PC-3 (cell line): ENCODE results near the gene GSTO1. TPM values are rescaled to one million over a fixed set of nuclear protein-coding genes. Genes with fewer than 3 reads are reported as not detected.

ENCODE experiments used
- ATAC-seq: fragments of 200-7000 bp; cut with Tn5 transposase; 2 replicates; pipeline ENCODE4 v1.9.1; 2020; ENCODE audit warnings: mild to moderate bottlenecking, moderate library complexity
- BruUV-seq: library from RNA; stranded (reverse); fragments of 400-500 nt; replicated peaks from 2 replicates; lab custom pipeline; 2021; lab: Mats Ljungman, UMichigan
- CTCF ChIA-PET: fragments of 300-600 bp; sonication (Branson Sonifier 250); formaldehyde crosslinking; loops from one replicate; lab custom pipeline; 2022; ENCODE audit warnings: antibody characterized with exemption; lab: Charles Lee
- POLR2A ChIA-PET: fragments of 300-600 bp; sonication (Branson Sonifier 250); formaldehyde crosslinking; loops from one replicate; lab custom pipeline; 2022; ENCODE audit warnings: antibody characterized with exemption; ENCODE audit not compliant: unreplicated experiment; lab: Charles Lee
- DNase-seq: peaks from one replicate; pipeline ENCODE4 v3.0.0-alpha.2; 2015
- H2AFZ ChIP-seq: fragments of 300-600 bp; sonication (generic); 2 replicates; pipeline ENCODE4 v1.6.0; 2016; ENCODE audit warnings: antibody characterized with exemption, low read length
- H3F3A ChIP-seq: fragments of 300-600 bp; sonication (generic); one replicate; pipeline ENCODE4 v1.6.0; 2017; ENCODE audit warnings: antibody characterized with exemption, low read length, control low read depth, mild to moderate bottlenecking; ENCODE audit not compliant: unreplicated experiment
- H3K27ac ChIP-seq: fragments of 300-600 bp; sonication (generic); 2 replicates; pipeline ENCODE4 v1.5.1; 2016; ENCODE audit warnings: mild to moderate bottlenecking, low read length
- H3K27me3 ChIP-seq: fragments of 300-600 bp; sonication (generic); 2 replicates; pipeline ENCODE4 v1.6.1; 2016; ENCODE audit warnings: low read length, mixed read lengths
- H3K36me3 ChIP-seq: fragments of 300-600 bp; sonication (generic); 2 replicates; pipeline ENCODE4 v1.6.1; 2016; ENCODE audit warnings: low read depth, mixed run types, low read length, mixed read lengths
- H3K4me1 ChIP-seq: fragments of 300-600 bp; sonication (generic); 2 replicates; pipeline ENCODE4 v1.5.1; 2016; ENCODE audit warnings: low read length; ENCODE audit not compliant: insufficient read depth
- H3K4me2 ChIP-seq: fragments of 300-600 bp; sonication (generic); 2 replicates; pipeline ENCODE4 v1.6.0; 2016; ENCODE audit warnings: low read length
- H3K4me3 ChIP-seq: fragments of 300-600 bp; sonication (generic); 2 replicates; pipeline ENCODE4 v1.5.1; 2016; ENCODE audit warnings: mild to moderate bottlenecking, low read length, mixed read lengths
- H3K79me2 ChIP-seq: fragments of 300-600 bp; sonication (generic); 2 replicates; pipeline ENCODE4 v1.6.1; 2017; ENCODE audit warnings: low read length, mixed read lengths
- H3K9ac ChIP-seq: fragments of 300-600 bp; sonication (generic); 2 replicates; pipeline ENCODE4 v1.6.0; 2016; ENCODE audit warnings: mild to moderate bottlenecking, low read length
- H3K9me2 ChIP-seq: fragments of 300-600 bp; sonication (generic); replicated peaks from 2 replicates; pipeline ENCODE4 v1.6.1; 2016; ENCODE audit warnings: mixed run types, low read length, mixed read lengths
- H3K9me3 ChIP-seq: fragments of 300-600 bp; sonication (generic); 2 replicates; pipeline ENCODE4 v1.6.1; 2016; ENCODE audit warnings: low read length, mixed read lengths
- H4K20me1 ChIP-seq: fragments of 300-600 bp; sonication (generic); 2 replicates; pipeline ENCODE4 v1.6.1; 2016; ENCODE audit warnings: low read length, mixed read lengths
- CTCF ChIP-seq: fragments of 300-600 bp; sonication (generic); conservative IDR thresholded peaks from 2 replicates; pipeline ENCODE4 v1.5.1; 2017; ENCODE audit warnings: antibody characterized with exemption, low read depth, mild to moderate bottlenecking, low read length
- EZH2 ChIP-seq: fragments of 300-600 bp; sonication (generic); IDR thresholded peaks from one replicate; pipeline ENCODE4 v1.6.1; 2017; ENCODE audit warnings: antibody characterized with exemption, mild to moderate bottlenecking, low read length; ENCODE audit not compliant: unreplicated experiment
- EZH2phosphoT487 ChIP-seq: fragments of 300-600 bp; sonication (generic); IDR thresholded peaks from 2 replicates; pipeline ENCODE4 v1.6.1; 2018; ENCODE audit warnings: mild to moderate bottlenecking, antibody characterized with exemption, low read length, borderline replicate concordance
- intact Hi-C: fragments of 100-400 bp; cut with micrococcal nuclease; formaldehyde crosslinking; loops from 2 replicates; pipeline ENCODE4 v1.9.0; 2023
- total RNA-seq: library from RNA; depleted of rRNA; stranded (reverse); fragments of >200 nt; gene quantifications from 2 replicates; pipeline ENCODE4 v1.2.3, GENCODE V29; 2014

GSTO1 gene
- total RNA-seq, 1 experiment from 2014 or later, result 46.0 TPM

- Histone ChIP-seq H3K36me3 (no peaks in the 10 kb centered on the region), H2AFZ (no peak overlapping the region), H3K9ac (no peak overlapping the region), H3K27me3 (no peaks in the 10 kb centered on the region), H3K9me3 (no peaks in the 10 kb centered on the region), H3K4me2 (no peak overlapping the region), H3K4me3 (no peak overlapping the region), H3K79me2 (peaks cover 11% of the 10 kb centered on the region), H4K20me1 (no peaks in the 10 kb centered on the region), H3F3A (no peaks in the 10 kb centered on the region), H3K9me2 (no peaks in the 10 kb centered on the region), H3K4me1 (peaks cover 5% of the 10 kb centered on the region), H3K27ac (no peak overlapping the region)
- CTCF ChIA-PET, result no interaction called here
- no peak for TF ChIP-seq EZH2
- ATAC-seq (no peak), DNase-seq (no peak)
- intact Hi-C loops, result no loop called here
- POLR2A ChIA-PET, result no interaction called here
- no TSS peak for BruUV-seq
Observed at GRCh38 chr10:104250371-104250770, 4.3 kb upstream of the GSTO1 start.

- Histone ChIP-seq H3K4me1 (peaks cover 12% of the 10 kb centered on the region), H3K4me2 (no peak overlapping the region), H3K4me3 (no peak overlapping the region), H4K20me1 (no peaks in the 10 kb centered on the region), H3K79me2 (peaks cover 22% of the 10 kb centered on the region), H3K9ac (no peak overlapping the region), H3K27me3 (no peaks in the 10 kb centered on the region), H2AFZ (no peak overlapping the region), H3K27ac (no peak overlapping the region), H3F3A (no peaks in the 10 kb centered on the region), H3K9me3 (no peaks in the 10 kb centered on the region), H3K9me2 (no peaks in the 10 kb centered on the region), H3K36me3 (no peaks in the 10 kb centered on the region)
- no peak for TF ChIP-seq CTCF
- TF ChIP-seq EZH2phosphoT487, result no peak
- no peak for TF ChIP-seq EZH2
- POLR2A ChIA-PET, result no interaction called here
- intact Hi-C loops, result no loop called here
- CTCF ChIA-PET, result no interaction called here
- BruUV-seq, result no TSS peak
- no peak for DNase-seq
- ATAC-seq, result no peak
Observed at GRCh38 chr10:104251443-104251842, 3.2 kb upstream of the GSTO1 start.

GRCh38 chr10:104252368-104252767, 2.3 kb upstream of the GSTO1 start:
- no peak overlapping the region for H3K4me3 ChIP-seq
- H3K9ac ChIP-seq, result no peak overlapping the region
- peaks cover 19% of the 10 kb centered on the region for H3K4me1 ChIP-seq
- BruUV-seq, result no TSS peak
- ChIA-PET CTCF (no interaction called here), POLR2A (no interaction called here)
- no peak overlapping the region for H3K27ac ChIP-seq
- ATAC-seq (no peak), DNase-seq (no peak)
- no peak for TF ChIP-seq CTCF
- no peak for TF ChIP-seq EZH2phosphoT487
- no peak for TF ChIP-seq EZH2
- no peaks in the 10 kb centered on the region for H3K27me3 ChIP-seq
- no peaks in the 10 kb centered on the region for H3K9me2 ChIP-seq
- H3K36me3 ChIP-seq, result no peaks in the 10 kb centered on the region
- no peaks in the 10 kb centered on the region for H4K20me1 ChIP-seq
- no peaks in the 10 kb centered on the region for H3F3A ChIP-seq
- intact Hi-C loops, result no loop called here
- peaks cover 31% of the 10 kb centered on the region for H3K79me2 ChIP-seq
- H3K4me2 ChIP-seq, result no peak overlapping the region
- no peak overlapping the region for H2AFZ ChIP-seq
- no peaks in the 10 kb centered on the region for H3K9me3 ChIP-seq
